Adrenal gland (tissue), 12 donors: ENCODE data around the gene MGAT4A. TPM values are rescaled to one million over a fixed set of nuclear protein-coding genes. Genes with fewer than 3 reads are reported as not detected.

ENCODE experiments used
- DNase-seq, 7 donors: peaks; one replicate each; pipeline ENCODE4 v3.0.0-alpha.2; 2019 to 2020
- H3K27ac ChIP-seq, 5 donors: fragments of 200-600 bp; sonication (generic) in 4 of 5; 1 replicate in 3 of 5; 2 replicates in 2 of 5; pipeline versions ENCODE4 v1.5.1 to v1.8.0; 2016 to 2020; ENCODE audit warnings: mild to moderate bottlenecking in 1 of 5
- H3K27me3 ChIP-seq: fragments of 200-600 bp; 2 replicates; pipeline ENCODE4 v1.8.0; 2021
- H3K36me3 ChIP-seq, 2 donors: fragments of 200-600 bp; replicated peaks in 1 of 2; 1 replicate in 1 of 2; 2 replicates in 1 of 2; pipeline versions ENCODE4 v1.5.1 to v1.8.0; 2018 to 2022
- H3K4me1 ChIP-seq, 2 donors: fragments of 200-600 bp; replicated peaks in 1 of 2; 1 replicate in 1 of 2; 2 replicates in 1 of 2; pipeline versions ENCODE4 v1.5.1 to v1.8.0; 2018 to 2021
- H3K4me3 ChIP-seq, 4 donors: fragments of 200-600 bp; sonication (generic) in 3 of 4; one replicate each; pipeline ENCODE4 v1.5.1; 2016 to 2018
- H3K9me3 ChIP-seq, 3 donors: fragments of 200-600 bp; sonication (generic) in 1 of 3; replicated peaks in 1 of 3; 1 replicate in 2 of 3; 2 replicates in 1 of 3; pipeline versions ENCODE4 v1.5.1 to v1.8.0; 2016 to 2021
- POLR2A ChIP-seq, 2 donors: fragments of 450-650 bp; IDR thresholded peaks; one replicate each; pipeline ENCODE4 v1.6.1; 2017; ENCODE audit warnings: antibody characterized with exemption in 2 of 2, mild to moderate bottlenecking in 2 of 2, moderate library complexity in 1 of 2
- whole genome bisulfite sequencing, 4 donors: extraction: QIAGEN DNeasy Blood & Tissue Kit in 2 of 4; methylation state at CpG; one replicate each; pipeline versions ENCODE4 v1.1.5 to v1.1.7; 2013 to 2017; 5-methylcytosine and 5-hydroxymethylcytosine counted together
- intact Hi-C, 2 donors: fragments of 100-400 bp; cut with DNase I; formaldehyde crosslinking; loops; one replicate each; pipeline versions ENCODE4 v1.14.1 to v1.15.0; 2022 to 2023
- polyA plus RNA-seq, 3 donors: library from polyadenylated mRNA; stranded (reverse); fragments of 200-250 nt in 2 of 3; fragments of 350-450 nt in 1 of 3; fragmentation: Illumina TruSeq in 1 of 3; extraction: RNeasy Lipid Tissue Mini Kit (QIAGEN cat#74804) in 1 of 3; gene quantifications; one replicate each; pipeline ENCODE4 v1.2.3, GENCODE V29; 2013 to 2014
- total RNA-seq, 9 donors: library from RNA; depleted of rRNA in 4 of 9; stranded (reverse); fragments of >200 nt in 4 of 9; fragments of 120-200 nt in 1 of 9; fragmentation: NEBNext Ultra II Directional in 1 of 9; extraction: Animal tissue kit (Norgen Biotek cat#: 25700) in 1 of 9; gene quantifications; one replicate each; pipeline versions ENCODE4 v1.1.0 to v1.2.4, GENCODE V29; 2013 to 2023
- TF ChIP-seq, protein P1 (sequence below), 6 experiments: fragments of 450-650 bp in 4 of 6; fragments of 200-600 bp in 2 of 6; sonication (generic) in 1 of 6; IDR thresholded peaks; 1 replicate in 5 of 6; 2 replicates in 1 of 6; pipeline versions ENCODE4 v1.5.1 to v1.8.0; 2016 to 2021; ENCODE audit warnings: antibody characterized with exemption in 6 of 6, mild to moderate bottlenecking in 2 of 6, moderate library complexity in 1 of 6
- donor health status: healthy with polysubstance abuse.
- donor health status: Bipolar disorder and iron deficiency.
- donor health status: DM: yes; HTN: yes; CAD: no.
- donor health status: DM: no; HTN: no; CAD: no.
- donor health status: DM: no; HTN: no; CAD: no.
- donor health status: DM: yes; HTN: yes; CAD: no.

The MGAT4A gene
- total and polyA plus RNA-seq, 12 donors = 5.2 to 34.4 (median 18.7) TPM

DNA sequence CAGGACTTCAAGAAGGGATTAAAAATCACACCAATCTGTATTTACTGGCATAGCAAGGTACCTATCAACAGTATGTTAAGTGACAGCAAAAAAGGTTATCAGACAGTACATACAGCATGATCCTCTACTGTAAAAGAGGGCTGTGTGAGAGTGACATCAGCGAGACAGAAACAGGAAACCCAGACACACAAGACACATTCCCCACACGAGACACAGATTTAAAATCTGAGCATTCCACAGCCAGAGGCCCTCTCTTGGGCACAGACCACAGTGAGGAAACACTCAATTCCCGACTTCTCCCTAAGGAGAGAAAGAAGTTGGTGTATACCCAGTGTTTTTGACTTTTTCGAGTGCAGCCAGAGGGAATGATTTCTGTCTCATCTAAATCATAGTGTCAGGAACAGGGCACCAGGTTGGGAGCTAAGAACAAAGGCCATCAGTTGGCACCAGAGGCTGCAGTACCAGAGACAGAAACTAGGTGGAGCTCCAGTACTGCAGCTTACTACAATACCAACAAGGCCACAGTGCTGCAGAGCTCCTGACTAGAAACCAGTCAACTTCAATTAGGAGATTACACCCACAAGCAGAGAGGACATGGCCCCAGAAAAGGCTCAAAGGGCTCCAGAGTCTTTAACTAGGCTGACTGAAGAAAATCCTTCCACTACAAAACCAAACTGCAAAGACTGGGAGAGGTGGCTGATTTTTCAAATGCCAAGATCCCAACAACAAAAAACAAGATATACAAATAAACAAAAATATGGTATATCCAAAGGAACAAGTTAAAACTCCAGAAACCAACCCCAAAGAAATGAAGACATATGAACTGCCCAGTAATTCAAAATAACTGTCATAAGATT is 81.6 kb downstream of the MGAT4A start:
- 17 to 24% (median 22%) methylated on average over 4 of the region's 4 CpGs for WGBS, 4 donors
- Histone ChIP-seq H3K27me3 (no peaks in the 10 kb centered on the region), H3K4me1 (no peaks in the 10 kb centered on the region), H3K4me3 (no peak overlapping the region), H3K9me3 (no peaks in the 10 kb centered on the region), H3K27ac (no peak overlapping the region), H3K36me3 (no peaks in the 10 kb centered on the region)
- peak; percentile 69 to 96 (median 86) for DNase-seq
- intact Hi-C loops = loop anchor here (2.0 to 5.0 kb wide), 2 partner anchors 188 to 189 kb away; no protein-coding TSS in a partner anchor
- TF ChIP-seq, protein P1, sequence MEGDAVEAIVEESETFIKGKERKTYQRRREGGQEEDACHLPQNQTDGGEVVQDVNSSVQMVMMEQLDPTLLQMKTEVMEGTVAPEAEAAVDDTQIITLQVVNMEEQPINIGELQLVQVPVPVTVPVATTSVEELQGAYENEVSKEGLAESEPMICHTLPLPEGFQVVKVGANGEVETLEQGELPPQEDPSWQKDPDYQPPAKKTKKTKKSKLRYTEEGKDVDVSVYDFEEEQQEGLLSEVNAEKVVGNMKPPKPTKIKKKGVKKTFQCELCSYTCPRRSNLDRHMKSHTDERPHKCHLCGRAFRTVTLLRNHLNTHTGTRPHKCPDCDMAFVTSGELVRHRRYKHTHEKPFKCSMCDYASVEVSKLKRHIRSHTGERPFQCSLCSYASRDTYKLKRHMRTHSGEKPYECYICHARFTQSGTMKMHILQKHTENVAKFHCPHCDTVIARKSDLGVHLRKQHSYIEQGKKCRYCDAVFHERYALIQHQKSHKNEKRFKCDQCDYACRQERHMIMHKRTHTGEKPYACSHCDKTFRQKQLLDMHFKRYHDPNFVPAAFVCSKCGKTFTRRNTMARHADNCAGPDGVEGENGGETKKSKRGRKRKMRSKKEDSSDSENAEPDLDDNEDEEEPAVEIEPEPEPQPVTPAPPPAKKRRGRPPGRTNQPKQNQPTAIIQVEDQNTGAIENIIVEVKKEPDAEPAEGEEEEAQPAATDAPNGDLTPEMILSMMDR (IDR thresholded peaks at IDR 0.05) = peak; percentile 97 to 99 (median 98)
- no peak for TF ChIP-seq POLR2A (IDR thresholded peaks at IDR 0.05)

DNA sequence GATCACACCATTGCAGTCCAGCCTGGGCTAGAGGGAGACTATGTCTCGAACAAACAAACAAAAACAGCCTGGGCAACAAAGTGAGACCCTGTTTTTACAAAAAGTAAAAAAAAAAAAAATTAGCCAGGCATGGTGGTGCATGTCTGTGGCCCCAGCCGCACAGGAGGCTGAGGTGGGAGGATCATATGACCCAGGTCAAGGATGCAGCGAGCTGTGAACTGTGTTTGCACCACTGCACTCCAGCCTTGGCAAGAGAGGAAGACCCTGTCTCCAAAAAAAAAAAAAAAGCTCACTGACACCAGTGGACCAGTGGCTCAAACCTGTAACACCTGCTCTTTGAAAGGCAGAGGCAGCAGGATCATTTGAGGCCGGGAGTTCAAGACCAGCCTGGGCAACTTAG is 82.5 kb downstream of the MGAT4A start:
- DNase-seq = no peak
- Histone ChIP-seq H3K9me3 (no peaks in the 10 kb centered on the region), H3K4me1 (no peaks in the 10 kb centered on the region), H3K4me3 (no peak overlapping the region), H3K27ac (no peak overlapping the region), H3K27me3 (no peaks in the 10 kb centered on the region), H3K36me3 (no peaks in the 10 kb centered on the region)
- TF ChIP-seq, protein P1 (IDR thresholded peaks at IDR 0.05) = no peak
- intact Hi-C loops = loop anchor here (2.0 to 5.0 kb wide), 2 partner anchors 189 to 190 kb away; no protein-coding TSS in a partner anchor
- WGBS, 4 donors = 84 to 98% (median 88%) methylated on average over 4 of the region's 4 CpGs

DNA sequence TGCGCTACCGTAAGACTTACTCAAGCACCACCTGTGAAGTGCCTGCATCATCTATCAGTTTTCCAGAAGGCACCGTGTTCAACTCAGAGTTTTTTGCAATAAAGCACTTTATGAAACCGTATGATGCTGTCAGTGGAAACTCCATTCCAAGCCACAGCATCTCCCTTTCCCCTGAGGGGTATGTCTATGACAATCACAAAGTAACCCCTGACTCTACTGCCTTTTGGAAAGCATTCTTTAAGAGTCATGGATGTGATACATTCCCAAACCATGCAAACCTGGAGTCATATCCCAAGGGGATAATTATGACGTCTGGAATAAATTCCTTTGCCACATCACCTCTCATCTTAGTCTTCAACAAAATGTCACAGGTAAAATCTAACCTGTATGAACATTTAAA is 83.3 kb downstream of the MGAT4A start:
- WGBS, 4 donors = 68 to 90% (median 80%) methylated on average over 4 to 5 of the region's 5 CpGs
- H3K4me3 ChIP-seq = no peak overlapping the region
- H3K36me3 ChIP-seq = no peaks in the 10 kb centered on the region
- H3K27ac ChIP-seq = no peak overlapping the region
- H3K4me1 ChIP-seq = no peaks in the 10 kb centered on the region
- DNase-seq = no peak
- intact Hi-C loops = loop anchor here (2.0 to 5.0 kb wide), 2 partner anchors 190 to 191 kb away; no protein-coding TSS in a partner anchor
- H3K27me3 ChIP-seq = no peaks in the 10 kb centered on the region
- H3K9me3 ChIP-seq = no peaks in the 10 kb centered on the region
- TF ChIP-seq, protein P1 (IDR thresholded peaks at IDR 0.05) = no peak

DNA sequence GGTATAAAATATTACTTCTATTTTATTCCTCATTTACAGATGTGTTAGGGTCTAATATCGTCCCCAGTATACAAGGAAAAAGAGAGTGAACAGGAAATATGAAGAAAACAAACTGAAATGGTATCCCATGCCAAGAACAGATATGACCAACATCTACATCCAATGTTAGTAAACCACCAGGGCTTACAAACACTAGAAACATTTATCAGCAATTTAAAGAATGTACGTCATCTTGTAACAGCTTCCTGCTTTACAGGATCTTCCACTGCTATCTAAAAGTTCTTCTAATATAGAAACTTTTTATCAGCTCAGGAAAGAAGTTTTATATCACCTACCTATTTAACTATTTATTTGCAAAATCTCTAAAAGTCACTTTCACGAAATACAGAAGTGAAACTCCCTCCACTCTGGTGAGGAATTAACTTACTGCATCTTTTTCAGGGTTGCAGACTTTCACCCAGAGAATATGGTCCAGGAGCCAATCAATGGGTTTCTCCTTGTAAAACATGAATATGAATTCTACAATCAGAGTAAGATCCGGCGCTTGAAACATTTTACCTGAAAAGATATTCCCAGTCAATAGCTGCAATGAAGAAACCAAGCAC is 87.3 kb downstream of the MGAT4A start:
- Histone ChIP-seq H3K27me3 (no peaks in the 10 kb centered on the region), H3K27ac (no peak overlapping the region), H3K4me3 (no peak overlapping the region), H3K9me3 (no peaks in the 10 kb centered on the region), H3K4me1 (no peaks in the 10 kb centered on the region), H3K36me3 (no peaks in the 10 kb centered on the region)
- 87 to 91% (median 89%) methylated on average over 5 of the region's 5 CpGs for WGBS, 4 donors
- TF ChIP-seq, protein P1 (IDR thresholded peaks at IDR 0.05) = no peak
- TF ChIP-seq POLR2A (IDR thresholded peaks at IDR 0.05) = no peak
- no peak for DNase-seq
- intact Hi-C loops = no loop called here
